Measurements from ENCODE around the gene DRAP1.

DNA sequence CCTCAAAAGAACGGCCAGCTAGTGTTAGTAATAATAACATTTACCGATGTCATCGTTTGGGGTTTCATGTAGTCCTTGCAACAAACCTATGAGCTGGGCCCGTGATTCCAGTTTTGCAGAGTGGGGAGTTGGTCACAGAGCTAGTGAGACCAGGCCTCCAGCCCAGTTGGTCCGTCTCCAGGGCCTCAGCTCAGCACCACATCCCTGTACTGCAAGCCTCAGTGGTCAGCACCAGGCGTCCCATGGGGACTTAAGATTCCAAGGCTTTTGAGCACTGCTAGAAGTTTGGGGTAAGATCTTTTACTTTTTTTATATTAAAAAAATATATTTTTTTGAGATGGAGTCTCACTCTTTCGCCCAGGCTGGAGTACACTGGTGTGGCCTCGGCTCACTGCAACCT is 25.0 kb downstream of the DRAP1 start:
- TF ChIP-seq YY1 (IDR thresholded peaks at IDR 0.05; ENCODE audit: insufficient read depth, insufficient read length), result no peak
- no peak for TF ChIP-seq ZNF274 (IDR thresholded peaks at IDR 0.05; ENCODE audit: low read depth, low read length)
